ENCODE results near the gene STK39.

DNA sequence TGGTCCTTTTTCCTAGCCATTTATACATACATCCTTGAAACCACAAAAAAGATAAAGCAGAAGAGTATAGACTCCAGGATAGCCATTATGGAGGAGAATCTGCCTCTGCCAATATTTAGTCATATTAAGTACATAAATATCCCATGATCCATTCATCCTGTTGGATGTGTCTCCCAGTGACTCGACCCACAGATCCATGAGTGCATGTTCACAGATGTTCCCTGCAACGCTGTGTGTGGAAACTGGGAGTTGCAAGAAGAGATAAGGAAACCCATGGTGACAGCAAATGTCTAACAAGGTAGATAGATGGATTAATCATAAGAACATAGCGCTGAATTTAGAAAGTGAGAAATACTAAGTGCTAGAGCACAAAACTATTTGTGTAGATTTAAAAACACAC is 34.5 kb downstream of the STK39 start:
- TF ChIP-seq EZH2phosphoT487 (IDR thresholded peaks at IDR 0.05; ENCODE audit: insufficient read depth, low read depth) (no peak), EZH2 (IDR thresholded peaks at IDR 0.05; ENCODE audit: insufficient read depth, poor library complexity, severe bottlenecking) (no peak)

All from GM23248 (cell line).